ENCODE results near the gene ZNF343.

- TF ChIP-seq, protein P1, sequence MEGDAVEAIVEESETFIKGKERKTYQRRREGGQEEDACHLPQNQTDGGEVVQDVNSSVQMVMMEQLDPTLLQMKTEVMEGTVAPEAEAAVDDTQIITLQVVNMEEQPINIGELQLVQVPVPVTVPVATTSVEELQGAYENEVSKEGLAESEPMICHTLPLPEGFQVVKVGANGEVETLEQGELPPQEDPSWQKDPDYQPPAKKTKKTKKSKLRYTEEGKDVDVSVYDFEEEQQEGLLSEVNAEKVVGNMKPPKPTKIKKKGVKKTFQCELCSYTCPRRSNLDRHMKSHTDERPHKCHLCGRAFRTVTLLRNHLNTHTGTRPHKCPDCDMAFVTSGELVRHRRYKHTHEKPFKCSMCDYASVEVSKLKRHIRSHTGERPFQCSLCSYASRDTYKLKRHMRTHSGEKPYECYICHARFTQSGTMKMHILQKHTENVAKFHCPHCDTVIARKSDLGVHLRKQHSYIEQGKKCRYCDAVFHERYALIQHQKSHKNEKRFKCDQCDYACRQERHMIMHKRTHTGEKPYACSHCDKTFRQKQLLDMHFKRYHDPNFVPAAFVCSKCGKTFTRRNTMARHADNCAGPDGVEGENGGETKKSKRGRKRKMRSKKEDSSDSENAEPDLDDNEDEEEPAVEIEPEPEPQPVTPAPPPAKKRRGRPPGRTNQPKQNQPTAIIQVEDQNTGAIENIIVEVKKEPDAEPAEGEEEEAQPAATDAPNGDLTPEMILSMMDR (IDR thresholded peaks at IDR 0.05), result peak; percentile 51 to 76 (median 64)
- no peak for TF ChIP-seq EP300 (IDR thresholded peaks at IDR 0.05)
- no peak for TF ChIP-seq POLR2A (IDR thresholded peaks at IDR 0.05)
- no peak for TF ChIP-seq POLR2AphosphoS5 (IDR thresholded peaks at IDR 0.05)
Observed at GRCh38 chr20:2451939-2452732, 56.6 kb downstream of the ZNF343 start.

All from upper lobe of left lung (tissue), 4 donors.